ENCODE data around the gene ATP8B1.
"Not testable (repeated sequence)": the region's sequence is repeated elsewhere in the genome, so short reads cannot be mapped to it uniquely, and the experiment has no call there.

The ATP8B1 gene

GRCh38 chr18:57728941-57729511, 74.1 kb downstream of the ATP8B1 start:
- Histone ChIP-seq H3K36me3 (ENCODE audit: control insufficient read depth, insufficient read depth, low read length) (peaks cover 5% of the 10 kb centered on the region), H3K9me3 (ENCODE audit: control insufficient read depth, low read length) (no peaks in the 10 kb centered on the region), H3K4me3 (ENCODE audit: low read length) (no peak overlapping the region), H3K27me3 (ENCODE audit: control insufficient read depth, insufficient read depth, low read length) (no peaks in the 10 kb centered on the region), H3K4me1 (ENCODE audit: control insufficient read depth, insufficient read depth, low read length) (peaks cover 32% of the 10 kb centered on the region), H3K9ac (ENCODE audit: low read length) (no peak overlapping the region)

GRCh38 chr18:57727952-57728807, 74.9 kb downstream of the ATP8B1 start:
- no peaks in the 10 kb centered on the region for H3K9me3 ChIP-seq (ENCODE audit: control insufficient read depth, low read length)
- peaks cover 32% of the 10 kb centered on the region for H3K4me1 ChIP-seq (ENCODE audit: control insufficient read depth, insufficient read depth, low read length)
- H3K9ac ChIP-seq (ENCODE audit: low read length): no peak overlapping the region
- H3K4me3 ChIP-seq (ENCODE audit: low read length): no peak overlapping the region
- no peaks in the 10 kb centered on the region for H3K27me3 ChIP-seq (ENCODE audit: control insufficient read depth, insufficient read depth, low read length)
- H3K36me3 ChIP-seq (ENCODE audit: control insufficient read depth, insufficient read depth, low read length): peaks cover 5% of the 10 kb centered on the region

DNA sequence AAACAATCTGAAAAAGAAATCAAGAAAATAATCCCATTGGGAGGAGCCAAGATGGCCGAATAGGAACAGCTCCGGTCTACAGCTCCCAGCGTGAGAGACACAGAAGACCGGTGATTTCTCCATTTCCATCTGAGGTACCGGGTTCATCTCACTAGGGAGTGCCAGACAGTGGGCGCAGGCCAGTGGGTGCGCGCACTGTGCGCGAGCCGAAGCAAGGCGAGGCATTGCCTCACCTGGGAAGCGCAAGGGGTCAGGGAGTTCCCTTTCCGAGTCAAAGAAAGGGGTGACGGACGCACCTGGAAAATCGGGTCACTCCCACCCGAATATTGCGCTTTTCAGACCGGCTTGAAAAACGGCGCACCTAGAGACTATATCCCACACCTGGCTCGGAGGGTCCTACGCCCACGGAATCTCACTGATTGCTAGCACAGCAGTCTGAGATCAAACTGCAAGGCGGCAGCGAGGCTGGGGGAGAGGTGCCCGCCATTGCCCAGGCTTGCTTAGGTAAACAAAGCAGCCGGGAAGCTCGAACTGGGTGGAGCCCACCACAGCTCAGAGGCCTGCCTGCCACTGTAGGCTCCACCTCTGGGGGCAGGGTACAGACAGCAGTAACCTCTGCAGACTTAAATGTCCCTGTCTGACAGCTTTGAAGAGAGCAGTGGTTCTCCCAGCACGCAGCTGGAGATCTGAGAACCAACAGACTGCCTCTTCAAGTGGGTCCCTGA, 83.7 kb downstream of the ATP8B1 start:
- not testable (repeated sequence) for H3K36me3 ChIP-seq (ENCODE audit: control insufficient read depth, insufficient read depth, low read length); H3K9me3 ChIP-seq (ENCODE audit: control insufficient read depth, low read length); H3K4me1 ChIP-seq (ENCODE audit: control insufficient read depth, insufficient read depth, low read length); H3K27me3 ChIP-seq (ENCODE audit: control insufficient read depth, insufficient read depth, low read length); H3K9ac ChIP-seq (ENCODE audit: low read length); H3K4me3 ChIP-seq (ENCODE audit: low read length)

GRCh38 chr18:57716549-57716948, 86.6 kb downstream of the ATP8B1 start:
- H3K4me1 ChIP-seq (ENCODE audit: control insufficient read depth, insufficient read depth, low read length): peaks cover 13% of the 10 kb centered on the region
- H3K27me3 ChIP-seq (ENCODE audit: control insufficient read depth, insufficient read depth, low read length): no peaks in the 10 kb centered on the region
- H3K9ac ChIP-seq (ENCODE audit: low read length): no peak overlapping the region
- H3K9me3 ChIP-seq (ENCODE audit: control insufficient read depth, low read length): no peaks in the 10 kb centered on the region
- H3K36me3 ChIP-seq (ENCODE audit: control insufficient read depth, insufficient read depth, low read length): no peaks in the 10 kb centered on the region
- H3K4me3 ChIP-seq (ENCODE audit: low read length): no peak overlapping the region

DNA sequence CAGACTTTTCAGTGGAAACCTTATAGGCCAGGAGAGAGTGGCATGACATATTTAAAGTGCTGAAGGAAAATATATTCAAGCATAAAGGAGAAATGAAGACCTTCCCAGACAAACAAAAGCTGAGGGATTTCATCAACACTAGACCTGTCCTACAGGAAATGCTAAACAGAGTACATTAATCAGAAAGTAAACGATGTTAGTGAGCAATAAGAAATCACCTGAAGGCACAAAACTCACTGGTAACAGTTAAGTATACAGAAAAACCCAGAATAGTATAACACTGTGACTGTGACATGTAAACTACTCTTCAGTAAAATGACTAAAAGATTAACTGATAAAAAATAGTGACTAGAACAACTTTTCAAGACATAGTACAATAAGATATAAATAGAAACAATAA, 87.4 kb downstream of the ATP8B1 start:
- Histone ChIP-seq H3K4me1 (ENCODE audit: control insufficient read depth, insufficient read depth, low read length) (peaks cover 13% of the 10 kb centered on the region), H3K9me3 (ENCODE audit: control insufficient read depth, low read length) (no peaks in the 10 kb centered on the region), H3K4me3 (ENCODE audit: low read length) (no peak overlapping the region), H3K27me3 (ENCODE audit: control insufficient read depth, insufficient read depth, low read length) (no peaks in the 10 kb centered on the region), H3K36me3 (ENCODE audit: control insufficient read depth, insufficient read depth, low read length) (no peaks in the 10 kb centered on the region), H3K9ac (ENCODE audit: low read length) (no peak overlapping the region)

DNA sequence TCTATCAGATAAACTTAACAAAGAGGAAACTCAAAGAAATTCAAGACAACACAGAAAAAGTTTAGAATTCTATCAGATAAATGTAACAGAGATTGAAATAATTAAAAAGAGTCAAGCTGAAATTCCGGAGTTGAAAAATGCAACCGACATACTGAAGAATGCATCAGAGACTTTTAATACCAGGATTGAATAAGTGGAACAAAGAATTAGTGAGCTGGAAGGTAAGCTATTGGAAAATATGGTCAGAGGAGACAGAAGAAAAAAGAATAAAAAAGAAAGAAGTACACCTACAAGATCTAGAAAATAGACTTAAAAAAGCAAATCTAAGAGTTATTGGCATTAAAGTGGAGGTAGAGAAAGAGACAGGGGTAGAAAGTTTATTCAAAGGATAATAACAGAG, 88.0 kb downstream of the ATP8B1 start:
- Histone ChIP-seq H3K27me3 (ENCODE audit: control insufficient read depth, insufficient read depth, low read length) (no peaks in the 10 kb centered on the region), H3K4me3 (ENCODE audit: low read length) (no peak overlapping the region), H3K4me1 (ENCODE audit: control insufficient read depth, insufficient read depth, low read length) (peaks cover 13% of the 10 kb centered on the region), H3K9ac (ENCODE audit: low read length) (no peak overlapping the region), H3K9me3 (ENCODE audit: control insufficient read depth, low read length) (no peaks in the 10 kb centered on the region), H3K36me3 (ENCODE audit: control insufficient read depth, insufficient read depth, low read length) (no peaks in the 10 kb centered on the region)

DNA sequence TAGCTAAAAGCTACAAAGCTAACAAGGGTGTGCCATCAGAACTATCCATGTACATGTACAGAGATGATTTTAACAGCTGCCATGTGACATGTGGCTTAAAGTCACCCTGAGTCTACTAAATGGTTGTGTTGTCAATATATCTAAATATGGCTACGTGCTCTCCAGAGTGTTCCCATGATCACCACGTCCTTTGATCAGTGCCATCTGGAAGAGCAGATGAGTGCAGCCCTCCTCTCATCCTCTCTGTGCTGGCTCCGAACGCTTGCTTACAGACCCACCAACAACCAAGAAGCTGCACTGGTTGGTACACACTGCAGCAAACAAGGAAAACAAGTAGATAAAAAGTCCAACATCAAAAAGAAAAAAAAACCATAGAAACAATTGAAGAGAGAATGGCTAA, 92.9 kb downstream of the ATP8B1 start:
- no peak overlapping the region for H3K4me3 ChIP-seq (ENCODE audit: low read length)
- peaks cover 38% of the 10 kb centered on the region for H3K4me1 ChIP-seq (ENCODE audit: control insufficient read depth, insufficient read depth, low read length)
- no peak overlapping the region for H3K9ac ChIP-seq (ENCODE audit: low read length)
- no peaks in the 10 kb centered on the region for H3K27me3 ChIP-seq (ENCODE audit: control insufficient read depth, insufficient read depth, low read length)
- no peaks in the 10 kb centered on the region for H3K36me3 ChIP-seq (ENCODE audit: control insufficient read depth, insufficient read depth, low read length)
- no peaks in the 10 kb centered on the region for H3K9me3 ChIP-seq (ENCODE audit: control insufficient read depth, low read length)

- Histone ChIP-seq H3K9ac (ENCODE audit: low read length) (no peak overlapping the region), H3K4me1 (ENCODE audit: control insufficient read depth, insufficient read depth, low read length) (peaks cover 46% of the 10 kb centered on the region), H3K9me3 (ENCODE audit: control insufficient read depth, low read length) (no peaks in the 10 kb centered on the region)
These were observed 93.8 kb downstream of the ATP8B1 start for GRCh38 chr18:57709335-57709734.

GRCh38 chr18:57708288-57708687, 94.8 kb downstream of the ATP8B1 start:
- Histone ChIP-seq H3K4me1 (ENCODE audit: control insufficient read depth, insufficient read depth, low read length) (peaks cover 48% of the 10 kb centered on the region), H3K9me3 (ENCODE audit: control insufficient read depth, low read length) (no peaks in the 10 kb centered on the region), H3K27me3 (ENCODE audit: control insufficient read depth, insufficient read depth, low read length) (no peaks in the 10 kb centered on the region), H3K36me3 (ENCODE audit: control insufficient read depth, insufficient read depth, low read length) (no peaks in the 10 kb centered on the region), H3K9ac (ENCODE audit: low read length) (no peak overlapping the region), H3K4me3 (ENCODE audit: low read length) (no peak overlapping the region)

More at GRCh38 chr18:57709335-57709734, 93.8 kb downstream of the ATP8B1 start:
- no peak overlapping the region for H3K4me3 ChIP-seq (ENCODE audit: low read length)
- H3K27me3 ChIP-seq (ENCODE audit: control insufficient read depth, insufficient read depth, low read length): no peaks in the 10 kb centered on the region
- no peaks in the 10 kb centered on the region for H3K36me3 ChIP-seq (ENCODE audit: control insufficient read depth, insufficient read depth, low read length)

GRCh38 chr18:57705832-57706595, 97.1 kb downstream of the ATP8B1 start:
- H3K4me1 ChIP-seq (ENCODE audit: control insufficient read depth, insufficient read depth, low read length): peaks cover 39% of the 10 kb centered on the region
- H3K36me3 ChIP-seq (ENCODE audit: control insufficient read depth, insufficient read depth, low read length): no peaks in the 10 kb centered on the region
- H3K9me3 ChIP-seq (ENCODE audit: control insufficient read depth, low read length): no peaks in the 10 kb centered on the region
- H3K27me3 ChIP-seq (ENCODE audit: control insufficient read depth, insufficient read depth, low read length): no peaks in the 10 kb centered on the region
- H3K4me3 ChIP-seq (ENCODE audit: low read length): no peak overlapping the region
- no peak overlapping the region for H3K9ac ChIP-seq (ENCODE audit: low read length)

- H3K4me1 ChIP-seq (ENCODE audit: control insufficient read depth, insufficient read depth, low read length): peaks cover 39% of the 10 kb centered on the region
- H3K36me3 ChIP-seq (ENCODE audit: control insufficient read depth, insufficient read depth, low read length): no peaks in the 10 kb centered on the region
- no peak overlapping the region for H3K4me3 ChIP-seq (ENCODE audit: low read length)
- no peak overlapping the region for H3K9ac ChIP-seq (ENCODE audit: low read length)
- no peaks in the 10 kb centered on the region for H3K27me3 ChIP-seq (ENCODE audit: control insufficient read depth, insufficient read depth, low read length)
- H3K9me3 ChIP-seq (ENCODE audit: control insufficient read depth, low read length): no peaks in the 10 kb centered on the region
These were observed 98.1 kb downstream of the ATP8B1 start for GRCh38 chr18:57705011-57705410.

All from mucosa of stomach (tissue), 1 donor.